ENCODE measurements around the gene UNCX.
"Not testable (repeated sequence)": the region's sequence is repeated elsewhere in the genome, so short reads cannot be mapped to it uniquely, and the experiment has no call there.

UNCX gene

DNA sequence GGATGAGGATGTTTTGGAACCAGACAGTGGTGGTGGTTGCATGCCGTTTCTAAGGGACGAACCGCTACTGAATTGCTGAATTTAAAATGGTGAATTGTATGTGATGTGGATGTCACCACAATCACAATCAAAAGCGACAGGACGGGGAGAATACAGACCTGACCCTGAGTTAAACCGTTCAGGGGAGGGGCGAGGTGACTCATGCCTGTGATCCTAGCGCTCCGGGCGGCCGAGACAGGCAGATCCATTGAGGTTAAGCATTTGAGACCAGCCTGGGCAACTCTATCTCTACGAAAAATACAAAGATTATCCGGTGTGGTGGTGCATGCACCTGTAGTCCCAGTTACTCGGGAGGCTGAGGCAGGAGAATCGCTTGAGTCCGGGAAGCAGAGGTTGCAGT, 46.4 kb downstream of the UNCX start:
- FAIRE-seq, result no peak

DNA sequence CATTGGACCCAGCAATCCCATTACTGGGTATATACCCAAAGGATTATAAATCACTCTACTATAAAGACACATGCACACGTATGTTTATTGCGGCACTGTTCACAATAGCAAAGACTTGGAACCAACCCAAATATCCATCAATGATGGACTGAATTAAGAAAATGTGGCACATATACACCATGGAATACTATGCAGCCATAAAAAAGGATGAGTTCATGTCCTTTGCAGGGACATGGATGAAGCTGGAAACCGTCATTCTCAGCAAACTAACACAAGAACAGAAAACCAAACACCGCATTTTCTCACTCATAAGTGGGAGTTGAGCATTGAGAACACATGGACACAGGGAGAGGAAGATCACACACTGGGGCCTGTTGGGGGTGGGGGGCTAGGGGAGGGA, 47.2 kb downstream of the UNCX start:
- FAIRE-seq, result not testable (repeated sequence)

DNA sequence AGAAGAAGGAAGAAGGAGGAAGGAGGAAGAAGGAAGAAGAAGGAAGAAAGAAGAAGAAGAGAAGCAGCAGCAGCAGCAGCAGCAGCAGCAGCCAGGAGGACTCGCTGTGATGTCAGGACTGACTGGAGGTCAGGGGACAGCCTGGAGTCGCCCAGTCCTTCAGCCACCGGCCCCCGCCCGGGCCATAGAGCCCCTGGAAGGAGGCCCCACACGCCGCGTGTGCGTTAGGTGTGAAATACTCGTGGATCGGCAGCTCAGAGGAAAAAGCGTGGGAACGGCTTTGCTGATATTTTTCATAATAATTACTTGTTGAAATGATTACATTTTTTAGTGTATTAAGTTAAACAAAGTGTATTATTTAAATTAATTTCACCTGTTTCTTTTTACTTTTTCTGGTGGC, 48.4 kb downstream of the UNCX start:
- no peak for FAIRE-seq

DNA sequence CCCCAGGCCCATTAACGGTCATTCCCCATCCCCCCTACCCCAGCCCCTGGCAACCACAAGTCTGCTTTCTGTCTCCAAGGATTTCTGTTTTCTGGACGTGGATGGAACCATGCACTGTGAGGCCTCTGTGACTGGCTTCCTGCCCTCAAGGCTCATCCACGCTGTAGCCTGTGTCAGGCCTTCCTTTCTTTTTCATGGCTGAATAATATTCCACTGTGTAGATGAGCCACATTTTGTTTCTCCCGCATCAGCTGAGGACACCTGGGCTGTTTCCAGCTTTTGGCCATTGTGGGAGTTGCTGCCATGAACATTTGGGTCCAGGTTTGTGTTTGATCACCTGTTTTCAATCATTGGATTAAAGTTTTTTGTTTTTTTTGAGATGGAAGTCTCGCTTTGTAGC, 50.0 kb downstream of the UNCX start:
- no peak for FAIRE-seq

DNA sequence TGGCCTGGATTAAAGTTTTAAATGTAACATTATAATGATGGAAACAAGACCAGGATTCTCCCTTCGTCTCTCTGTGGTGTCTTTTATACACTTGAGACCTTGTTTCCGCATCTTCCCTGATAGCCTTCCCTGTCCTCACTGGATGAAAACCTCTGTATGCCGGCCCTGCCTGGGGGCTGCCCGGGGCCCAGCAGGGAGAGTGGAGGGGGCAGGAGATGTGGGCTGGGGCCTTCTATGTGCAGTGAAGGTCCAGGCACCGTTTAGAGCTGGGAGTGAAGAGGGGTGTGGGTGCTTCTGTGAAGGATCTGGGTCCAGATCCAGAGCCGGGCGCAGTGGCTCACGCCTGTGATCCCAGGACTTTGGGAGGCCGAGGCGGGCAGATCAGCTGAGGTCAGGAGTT, 50.7 kb downstream of the UNCX start:
- no peak for FAIRE-seq

DNA sequence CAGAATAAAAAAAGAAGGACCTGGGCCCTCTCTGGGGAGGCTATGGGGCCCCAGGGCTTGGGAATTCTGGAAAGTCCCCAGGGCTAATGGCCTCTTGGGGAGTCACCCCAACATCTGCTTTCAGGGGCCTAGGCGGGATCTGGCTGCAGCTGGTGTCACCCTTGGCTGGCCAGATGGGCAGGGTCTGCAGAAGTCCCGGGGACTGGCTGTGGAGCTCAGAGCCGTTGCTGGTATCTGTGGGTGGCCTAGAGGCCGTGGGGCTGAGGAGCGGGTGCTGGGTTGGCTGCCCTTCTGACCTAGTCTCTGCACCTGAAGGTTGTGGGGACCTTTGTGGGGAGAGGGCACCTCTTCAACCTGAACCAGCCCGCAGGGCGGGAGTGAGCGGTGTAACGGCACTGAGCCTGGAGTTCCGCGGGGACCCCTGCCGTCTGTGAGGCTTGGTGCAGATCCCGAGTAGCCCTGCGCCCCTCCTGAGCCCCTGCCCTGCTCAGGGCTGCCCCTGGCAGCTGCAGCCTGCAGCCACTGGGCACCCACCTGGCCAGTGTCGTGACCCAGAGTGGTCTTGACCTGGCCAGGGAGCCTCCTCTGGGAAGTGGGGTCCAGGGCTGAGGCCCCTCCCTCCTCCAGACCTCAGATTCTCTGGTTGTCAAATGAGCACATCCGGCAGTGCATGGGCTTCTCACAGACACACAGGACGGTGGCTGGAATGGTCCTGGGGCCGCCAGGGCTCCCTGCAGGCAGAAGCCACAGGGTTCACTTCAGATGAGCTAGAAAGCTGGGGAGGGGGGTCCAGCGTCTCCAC, 51.5 kb downstream of the UNCX start:
- FAIRE-seq, result no peak

DNA sequence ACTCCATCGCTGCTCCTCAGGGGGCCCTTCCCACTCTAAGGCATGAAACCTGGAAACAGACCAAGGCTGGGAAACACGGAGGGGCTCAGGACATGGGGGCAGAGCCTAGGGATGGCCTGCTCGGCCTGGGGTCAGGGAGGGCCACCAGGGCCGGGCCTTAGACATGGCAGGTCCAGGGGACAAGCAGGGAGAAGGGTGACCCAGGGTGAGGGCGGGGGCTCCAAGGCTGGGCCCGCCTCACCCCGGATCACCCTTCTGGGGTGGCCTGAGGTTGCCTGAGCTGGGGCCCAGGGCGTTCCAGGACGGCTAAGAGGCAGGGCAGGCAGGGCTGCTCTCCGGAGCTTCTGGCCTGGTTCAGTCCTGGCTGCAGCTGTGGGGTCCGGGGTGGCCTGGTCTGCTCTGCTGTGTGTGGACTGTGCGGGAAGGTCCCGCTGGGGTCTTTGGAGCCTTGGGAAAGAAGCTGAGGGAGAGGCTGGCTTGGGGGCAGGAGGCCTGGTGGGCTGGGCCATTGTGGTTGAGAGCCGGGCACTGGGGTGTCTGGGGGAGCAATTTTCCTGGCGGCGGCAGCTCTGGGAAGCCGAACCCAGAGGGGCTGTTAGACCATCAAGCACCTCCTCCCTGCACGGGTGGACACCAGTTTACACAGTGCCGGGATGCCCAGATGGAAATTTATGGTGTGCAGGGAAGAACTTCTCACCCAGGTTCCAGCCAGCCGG, 52.2 kb downstream of the UNCX start:
- FAIRE-seq, result no peak

DNA sequence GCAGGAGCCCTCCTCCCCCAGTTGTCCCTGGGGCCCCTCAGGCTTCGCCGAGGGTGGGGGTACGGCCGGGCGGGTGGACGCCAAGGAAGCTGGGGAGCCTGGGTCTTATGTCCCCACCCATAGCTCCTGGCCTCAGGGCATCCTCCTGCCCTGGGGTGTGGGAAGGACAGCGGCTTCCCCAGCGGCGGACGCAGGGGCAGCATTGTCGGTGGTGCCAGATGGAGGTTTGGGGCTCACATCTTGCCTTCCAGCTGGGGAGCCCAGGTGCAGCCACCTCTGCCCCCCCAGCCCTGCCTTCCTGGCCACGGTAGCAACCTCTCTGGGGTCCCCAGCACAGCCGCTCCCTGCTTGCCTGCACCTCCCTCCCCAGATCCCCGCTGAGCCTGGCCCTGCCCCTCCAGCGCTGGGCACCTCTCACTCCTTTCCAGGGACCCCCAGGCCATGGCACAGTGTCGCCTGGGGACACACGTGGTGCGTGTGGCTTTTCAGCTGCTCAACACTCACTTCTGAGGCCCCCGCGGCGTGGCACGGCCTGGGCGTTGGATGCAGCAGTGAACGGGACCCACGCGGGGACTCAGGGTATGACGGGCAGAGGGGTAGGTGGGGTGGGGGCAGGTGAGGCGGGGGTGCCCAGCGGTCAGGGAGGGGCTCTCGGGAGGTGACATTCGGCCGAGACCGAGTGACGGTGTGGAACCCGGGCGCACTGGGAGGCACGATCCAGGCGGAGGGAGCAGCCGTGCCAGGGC, 53.1 kb downstream of the UNCX start:
- no peak for FAIRE-seq
